ENCODE data around the gene CCNK. TPM values are rescaled to one million over a fixed set of nuclear protein-coding genes. Genes with fewer than 3 reads are reported as not detected.

Gene CCNK
- total and polyA plus RNA-seq, 11 donors: 9.1 to 35.3 (median 29.3) TPM

- TF ChIP-seq CTCF (IDR thresholded peaks at IDR 0.05) (no peak), POLR2A (IDR thresholded peaks at IDR 0.05) (no peak)
- no peak for ATAC-seq
- intact Hi-C loops (cut with DNase I): no loop called here
- no peak for DNase-seq
- no peaks in the 10 kb centered on the region for H3K27me3 ChIP-seq
- 93 to 96% (median 96%) methylated on average over 10 of the region's 10 CpGs for WGBS, 4 donors
- no peaks in the 10 kb centered on the region for H3K9me3 ChIP-seq
- no peak overlapping the region for H3K4me3 ChIP-seq
- H3K27ac ChIP-seq: peak overlapping the region in 4 of 12 donors; percentile 74 to 83 (median 76)
- H3K36me3 ChIP-seq: no peaks in the 10 kb centered on the region
- peaks cover 0 to 63% (median 41%) of the 10 kb centered on the region in 12 donors for H3K4me1 ChIP-seq
Observed at GRCh38 chr14:99556134-99556791, 75.1 kb downstream of the CCNK start.

DNA sequence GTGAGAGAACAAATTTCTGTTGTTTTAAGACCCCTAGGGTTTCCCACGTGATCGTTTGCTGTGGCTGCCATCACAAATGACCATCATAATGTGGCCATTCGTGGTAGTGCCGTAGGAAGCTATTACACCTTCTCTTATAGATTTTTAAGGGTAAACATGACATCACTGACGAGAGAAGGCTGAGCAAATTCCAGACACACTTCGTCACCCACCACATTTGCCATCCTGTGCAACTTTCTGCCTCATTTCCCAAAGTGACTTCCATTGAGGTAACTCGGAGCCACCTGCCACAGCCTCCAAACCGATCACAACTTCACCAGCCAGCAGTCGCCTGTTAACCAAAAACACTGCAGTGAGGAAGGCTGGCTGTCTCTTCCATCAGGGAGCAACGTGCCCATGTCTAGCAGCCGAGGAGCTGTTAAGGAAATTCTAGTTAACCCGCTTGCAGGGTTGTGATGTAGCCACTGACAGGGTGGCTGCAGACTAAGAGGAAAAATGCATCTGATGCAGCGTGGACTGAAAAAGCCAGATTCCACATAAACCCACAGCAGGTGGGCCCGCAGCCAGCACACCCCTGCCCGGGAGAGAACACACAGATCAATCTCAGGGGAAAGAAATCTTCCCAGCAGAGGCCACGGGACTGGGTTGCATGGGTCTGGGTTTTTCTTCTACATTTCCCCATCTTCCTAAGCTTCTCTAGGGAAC, 78.2 kb downstream of the CCNK start:
- WGBS, 4 donors: 74 to 92% (median 91%) methylated on average over 16 of the region's 16 CpGs

GRCh38 chr14:99560403-99560802, 79.2 kb downstream of the CCNK start:
- ATAC-seq (no peak), DNase-seq (peak in 1 of 5 donors; percentile 17)
- no peaks in the 10 kb centered on the region for H3K36me3 ChIP-seq
- H3K27ac ChIP-seq: peak overlapping the region in 6 of 12 donors; percentile 18 to 86 (median 41)
- H3K27me3 ChIP-seq: no peaks in the 10 kb centered on the region
- no peak overlapping the region for H3K4me3 ChIP-seq
- WGBS, 4 donors: 83 to 93% (median 91%) methylated on average over 4 to 13 of the region's 13 CpGs
- intact Hi-C loops (cut with DNase I): loop anchor here in 3 of 10 donors (5.0 kb wide), 2 partner anchors 42 to 67 kb away; partner anchors contain the start of gene CCDC85C (in 2 of the 3)
- H3K4me1 ChIP-seq: peaks cover 3 to 56% (median 42%) of the 10 kb centered on the region in 12 donors
- TF ChIP-seq CTCF (IDR thresholded peaks at IDR 0.05) (no peak), POLR2A (IDR thresholded peaks at IDR 0.05) (no peak)
- H3K9me3 ChIP-seq: no peaks in the 10 kb centered on the region

More for the DNA sequence above, 78.2 kb downstream of the CCNK start:
- intact Hi-C loops (cut with DNase I): no loop called here
- Histone ChIP-seq H3K36me3 (no peaks in the 10 kb centered on the region), H3K4me1 (peaks cover 0 to 56% (median 41%) of the 10 kb centered on the region in 12 donors), H3K27ac (peak overlapping the region in 1 of 12 donors; percentile 86), H3K27me3 (no peaks in the 10 kb centered on the region), H3K9me3 (no peaks in the 10 kb centered on the region), H3K4me3 (no peak overlapping the region)
- no peak for TF ChIP-seq CTCF (IDR thresholded peaks at IDR 0.05)
- TF ChIP-seq POLR2A (IDR thresholded peaks at IDR 0.05): no peak
- DNase-seq (no peak), ATAC-seq (no peak)
